Endodermal cell (in vitro differentiated cells): ENCODE data around the gene BMP4. TPM values are rescaled to one million over a fixed set of nuclear protein-coding genes. Genes with fewer than 3 reads are reported as not detected.

Source experiments
- DNase-seq: peaks from one replicate; pipeline ENCODE4 v3.0.0-alpha.2; 2017
- H3K27ac ChIP-seq: 2 replicates; pipeline ENCODE4 v1.5.1; 2013; ENCODE audit warnings: mild to moderate bottlenecking, low read depth, low read length, moderate library complexity
- H3K27me3 ChIP-seq: 2 replicates; pipeline ENCODE4 v1.6.1; 2013; ENCODE audit warnings: mild to moderate bottlenecking, low read length, moderate library complexity; ENCODE audit not compliant: insufficient read depth, control insufficient read depth, poor library complexity, severe bottlenecking
- H3K36me3 ChIP-seq: 2 replicates; pipeline ENCODE4 v1.7.0; 2013; ENCODE audit warnings: mild to moderate bottlenecking, low read length, moderate library complexity; ENCODE audit not compliant: control insufficient read depth, insufficient read depth
- H3K4me1 ChIP-seq: one replicate; pipeline ENCODE4 v1.7.0; 2013; ENCODE audit warnings: low read length; ENCODE audit not compliant: control insufficient read depth, insufficient read depth
- H3K4me3 ChIP-seq: 2 replicates; pipeline ENCODE4 v1.5.1; 2013; ENCODE audit warnings: mild to moderate bottlenecking, low read length, moderate library complexity
- H3K9ac ChIP-seq: 2 replicates; pipeline ENCODE4 v1.6.1; 2013; ENCODE audit warnings: mild to moderate bottlenecking, low read length, moderate library complexity; ENCODE audit not compliant: poor library complexity, severe bottlenecking; ENCODE audit errors: extremely low read depth
- H3K9me3 ChIP-seq: 2 replicates; pipeline ENCODE4 v1.6.1; 2013; ENCODE audit warnings: mild to moderate bottlenecking, low read length, moderate library complexity; ENCODE audit not compliant: control insufficient read depth
- H3K27ac Mint-ChIP-seq: 2 replicates; pipeline ENCODE4 v1.8.0; 2020; ENCODE audit warnings: mixed read lengths
- H3K27me3 Mint-ChIP-seq: 2 replicates; pipeline ENCODE4 v1.8.0; 2021; ENCODE audit warnings: mild to moderate bottlenecking, mixed read lengths; ENCODE audit not compliant: insufficient read depth
- H3K36me3 Mint-ChIP-seq: 2 replicates; pipeline ENCODE4 v1.8.0; 2020; ENCODE audit warnings: low read depth, mixed read lengths
- H3K4me1 Mint-ChIP-seq: 2 replicates; pipeline ENCODE4 v1.8.0; 2020; ENCODE audit warnings: mixed read lengths
- H3K4me3 Mint-ChIP-seq: 2 replicates; pipeline ENCODE4 v1.8.0; 2020; ENCODE audit warnings: mild to moderate bottlenecking, moderate library complexity, mixed read lengths
- H3K9me3 Mint-ChIP-seq: 2 replicates; pipeline ENCODE4 v1.8.0; 2020; ENCODE audit warnings: mild to moderate bottlenecking, mixed read lengths
- CTCF ChIP-seq: fragments of 200-600 bp; sonication (generic); conservative IDR thresholded peaks from 2 replicates; pipeline ENCODE4 v1.5.0; 2021; ENCODE audit warnings: antibody characterized with exemption, mild to moderate bottlenecking
- WGBS, 2 experiments: methylation state at CpG; one replicate each; pipeline versions ENCODE4 v1.1.5 to v1.1.7; 2013; ENCODE audit warnings: missing lambda C conversion rate in 2 of 2, mixed read lengths in 1 of 2; ENCODE audit not compliant: insufficient coverage in 1 of 2, insufficient read length in 1 of 2; 5-methylcytosine and 5-hydroxymethylcytosine counted together
- total RNA-seq, 2 donors: library from RNA; stranded (reverse); fragmentation: NEBNext Ultra II Directional in 1 of 2; extraction: Animal tissue kit (Norgen Biotek cat#: 25700) in 1 of 2; gene quantifications; 2 replicates in 1 of 2; 3 replicates in 1 of 2; pipeline ENCODE4 v1.2.1, GENCODE V29; 2021

Gene BMP4
- total RNA-seq, 2 donors from 2014 or later: 13.0 to 19.9 TPM

- H3K27ac ChIP-seq: no peak overlapping the region
- no peaks in the 10 kb centered on the region for H3K36me3 ChIP-seq
- H3K4me3 ChIP-seq: no peak overlapping the region
- H3K36me3 Mint-ChIP-seq: no peaks in the 10 kb centered on the region
- H3K27me3 Mint-ChIP-seq: peaks cover 40% of the 10 kb centered on the region
- H3K9me3 ChIP-seq: peaks cover 11% of the 10 kb centered on the region
- no peak overlapping the region for H3K9ac ChIP-seq
- peaks cover 18% of the 10 kb centered on the region for H3K4me1 Mint-ChIP-seq
- TF ChIP-seq CTCF: no peak
- no peak for DNase-seq
- WGBS, 2 experiments: 80 to 83% methylated on average over 1 to 4 of the region's 4 CpGs
- H3K27me3 ChIP-seq: no peaks in the 10 kb centered on the region
- H3K27ac Mint-ChIP-seq: no peak overlapping the region
- H3K4me3 Mint-ChIP-seq: no peak overlapping the region
- peaks cover 8% of the 10 kb centered on the region for H3K9me3 Mint-ChIP-seq
- no peaks in the 10 kb centered on the region for H3K4me1 ChIP-seq
Measured at GRCh38 chr14:53971521-53971920, 14.9 kb upstream of the BMP4 start.

- TF ChIP-seq CTCF: no peak
- Histone ChIP-seq H3K27ac (no peak overlapping the region), H3K4me3 (no peak overlapping the region), H3K27me3 (peaks cover 6% of the 10 kb centered on the region), H3K9ac (no peak overlapping the region), H3K4me1 (no peaks in the 10 kb centered on the region), H3K9me3 (peaks cover 11% of the 10 kb centered on the region), H3K36me3 (no peaks in the 10 kb centered on the region)
- Mint-ChIP-seq H3K4me1 (peaks cover 24% of the 10 kb centered on the region), H3K27ac (no peak overlapping the region), H3K36me3 (no peaks in the 10 kb centered on the region), H3K9me3 (peaks cover 8% of the 10 kb centered on the region), H3K27me3 (peaks cover 50% of the 10 kb centered on the region), H3K4me3 (no peak overlapping the region)
- DNase-seq: no peak
Measured at GRCh38 chr14:53969326-53969725, 12.7 kb upstream of the BMP4 start.

GRCh38 chr14:53968726-53969125, 12.1 kb upstream of the BMP4 start:
- no peak overlapping the region for H3K27ac ChIP-seq
- Mint-ChIP-seq H3K4me3 (no peak overlapping the region), H3K4me1 (peaks cover 27% of the 10 kb centered on the region), H3K9me3 (peaks cover 8% of the 10 kb centered on the region), H3K27ac (no peak overlapping the region), H3K27me3 (peaks cover 56% of the 10 kb centered on the region), H3K36me3 (no peaks in the 10 kb centered on the region)
- no peaks in the 10 kb centered on the region for H3K4me1 ChIP-seq
- no peak overlapping the region for H3K9ac ChIP-seq
- no peaks in the 10 kb centered on the region for H3K36me3 ChIP-seq
- 89 to 100% methylated on average over 1 to 3 of the region's 3 CpGs for WGBS, 2 experiments
- DNase-seq: no peak
- TF ChIP-seq CTCF: no peak
- no peak overlapping the region for H3K4me3 ChIP-seq
- peaks cover 11% of the 10 kb centered on the region for H3K9me3 ChIP-seq
- H3K27me3 ChIP-seq: peaks cover 6% of the 10 kb centered on the region
